ENCODE results near the gene SH2D4B. TPM values are rescaled to one million over a fixed set of nuclear protein-coding genes. Genes with fewer than 3 reads are reported as not detected.

The SH2D4B gene
- total RNA-seq, 2 experiments from 2014 or later = 0.16 to 0.31 TPM

DNA sequence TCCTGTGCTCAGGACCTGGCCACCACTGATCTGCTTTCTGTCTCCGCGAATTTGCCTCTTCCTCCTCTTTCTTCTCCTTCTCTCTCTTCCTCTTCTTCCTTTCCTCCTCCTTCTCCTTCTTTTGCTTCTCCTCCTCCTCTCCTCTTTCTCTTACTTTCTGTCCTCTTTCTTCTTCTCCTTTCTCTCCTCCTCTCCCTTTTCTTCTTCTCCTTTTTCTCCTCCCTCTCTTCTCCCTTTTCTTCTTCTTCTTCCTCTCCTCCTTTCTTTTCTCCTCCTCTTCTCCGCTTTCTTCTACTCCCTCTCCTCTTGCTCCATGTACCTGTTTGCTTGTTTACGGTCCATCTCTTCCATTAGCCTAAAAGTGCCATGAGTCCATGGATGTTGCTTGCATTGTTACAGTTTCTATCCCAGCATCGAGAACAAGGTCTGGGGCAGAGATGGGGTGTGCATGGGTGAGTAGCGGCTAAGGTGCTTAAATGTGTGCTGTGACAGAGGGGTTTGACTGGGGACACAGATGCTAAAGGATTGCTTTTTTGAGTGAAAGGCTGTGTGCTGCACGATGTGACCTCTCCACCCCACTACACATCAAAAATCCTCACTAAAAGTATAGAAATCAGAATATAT is 7.7 kb downstream of the SH2D4B start:
- no peak overlapping the region for H3K4me3 ChIP-seq (ENCODE audit: low read length)
- no peaks in the 10 kb centered on the region for H3K9me3 ChIP-seq (ENCODE audit: control insufficient read depth in 1 of 2, insufficient read depth in 1 of 2, low read length in 2 of 2)
- H3K27ac ChIP-seq (ENCODE audit: low read depth in 1 of 2, low read length in 2 of 2) = no peak overlapping the region
- Mint-ChIP-seq H3K27me3 (peaks cover 3% of the 10 kb centered on the region), H3K4me1 (ENCODE audit: low read depth) (no peaks in the 10 kb centered on the region), H3K36me3 (ENCODE audit: low read depth) (no peaks in the 10 kb centered on the region), H3K9me3 (no peaks in the 10 kb centered on the region), H3K4me3 (no peak overlapping the region), H3K27ac (no peak overlapping the region)
- intact Hi-C loops (cut with DNase I, micrococcal nuclease) = no loop called here
- ChIA-PET CTCF (no interaction called here), POLR2A (no interaction called here)
- ATAC-seq (ENCODE audit: poor library complexity) (no peak), DNase-seq (no peak)
- H3K36me3 ChIP-seq (ENCODE audit: insufficient read depth, low read length) = no peaks in the 10 kb centered on the region
- H3K27me3 ChIP-seq (ENCODE audit: control insufficient read depth in 1 of 2, insufficient read depth in 2 of 2, low read length in 2 of 2) = no peaks in the 10 kb centered on the region
- H3K4me1 ChIP-seq (ENCODE audit: insufficient read depth, low read length) = peaks cover 3% of the 10 kb centered on the region
- TF ChIP-seq, protein P1, sequence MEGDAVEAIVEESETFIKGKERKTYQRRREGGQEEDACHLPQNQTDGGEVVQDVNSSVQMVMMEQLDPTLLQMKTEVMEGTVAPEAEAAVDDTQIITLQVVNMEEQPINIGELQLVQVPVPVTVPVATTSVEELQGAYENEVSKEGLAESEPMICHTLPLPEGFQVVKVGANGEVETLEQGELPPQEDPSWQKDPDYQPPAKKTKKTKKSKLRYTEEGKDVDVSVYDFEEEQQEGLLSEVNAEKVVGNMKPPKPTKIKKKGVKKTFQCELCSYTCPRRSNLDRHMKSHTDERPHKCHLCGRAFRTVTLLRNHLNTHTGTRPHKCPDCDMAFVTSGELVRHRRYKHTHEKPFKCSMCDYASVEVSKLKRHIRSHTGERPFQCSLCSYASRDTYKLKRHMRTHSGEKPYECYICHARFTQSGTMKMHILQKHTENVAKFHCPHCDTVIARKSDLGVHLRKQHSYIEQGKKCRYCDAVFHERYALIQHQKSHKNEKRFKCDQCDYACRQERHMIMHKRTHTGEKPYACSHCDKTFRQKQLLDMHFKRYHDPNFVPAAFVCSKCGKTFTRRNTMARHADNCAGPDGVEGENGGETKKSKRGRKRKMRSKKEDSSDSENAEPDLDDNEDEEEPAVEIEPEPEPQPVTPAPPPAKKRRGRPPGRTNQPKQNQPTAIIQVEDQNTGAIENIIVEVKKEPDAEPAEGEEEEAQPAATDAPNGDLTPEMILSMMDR (IDR thresholded peaks at IDR 0.05) = no peak

DNA sequence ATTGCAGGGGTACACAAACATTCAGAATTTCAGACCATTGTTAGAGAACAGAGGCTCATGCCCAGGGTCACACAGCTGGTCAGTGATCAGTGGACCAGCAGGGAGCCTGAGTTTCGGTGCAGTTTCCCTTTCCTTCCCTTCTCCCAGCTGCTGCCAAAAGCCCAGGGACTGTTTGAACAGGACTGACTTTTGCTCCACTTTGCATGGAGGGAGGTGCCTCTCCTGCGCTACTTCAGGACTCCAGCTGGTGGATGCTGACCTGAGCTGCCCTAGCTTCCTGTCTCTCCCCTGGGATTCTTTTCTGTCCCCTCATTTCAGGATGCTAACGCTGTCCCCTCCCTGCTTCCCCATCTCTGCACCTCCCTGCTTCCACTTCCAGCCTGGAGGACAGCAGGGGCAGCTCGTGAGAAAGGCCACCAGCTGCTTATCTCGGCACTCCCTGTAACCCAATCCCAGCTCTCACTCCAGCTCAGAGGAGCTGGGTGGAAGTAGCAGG is 14.5 kb downstream of the SH2D4B start:
- Histone ChIP-seq H3K27me3 (ENCODE audit: control insufficient read depth in 1 of 2, insufficient read depth in 2 of 2, low read length in 2 of 2) (no peaks in the 10 kb centered on the region), H3K9me3 (ENCODE audit: control insufficient read depth in 1 of 2, insufficient read depth in 1 of 2, low read length in 2 of 2) (no peaks in the 10 kb centered on the region), H3K27ac (ENCODE audit: low read depth in 1 of 2, low read length in 2 of 2) (no peak overlapping the region), H3K4me1 (ENCODE audit: insufficient read depth, low read length) (no peaks in the 10 kb centered on the region), H3K36me3 (ENCODE audit: insufficient read depth, low read length) (no peaks in the 10 kb centered on the region), H3K4me3 (ENCODE audit: low read length) (no peak overlapping the region)
- Mint-ChIP-seq H3K4me1 (ENCODE audit: low read depth) (no peaks in the 10 kb centered on the region), H3K27me3 (peaks cover 13% of the 10 kb centered on the region), H3K27ac (no peak overlapping the region), H3K9me3 (no peaks in the 10 kb centered on the region), H3K4me3 (no peak overlapping the region), H3K36me3 (ENCODE audit: low read depth) (no peaks in the 10 kb centered on the region)
- TF ChIP-seq, protein P1 (IDR thresholded peaks at IDR 0.05) = no peak
- ATAC-seq (ENCODE audit: poor library complexity) (no peak), DNase-seq (no peak)
- POLR2A ChIA-PET = interaction anchor here (0.6 to 1.3 kb wide), 3 partner anchors 10 to 672 kb away, joined by 3 to 4 read pairs (median 3); no protein-coding TSS in a partner anchor
- CTCF ChIA-PET = no interaction called here
- intact Hi-C loops (cut with DNase I, micrococcal nuclease) = no loop called here

DNA sequence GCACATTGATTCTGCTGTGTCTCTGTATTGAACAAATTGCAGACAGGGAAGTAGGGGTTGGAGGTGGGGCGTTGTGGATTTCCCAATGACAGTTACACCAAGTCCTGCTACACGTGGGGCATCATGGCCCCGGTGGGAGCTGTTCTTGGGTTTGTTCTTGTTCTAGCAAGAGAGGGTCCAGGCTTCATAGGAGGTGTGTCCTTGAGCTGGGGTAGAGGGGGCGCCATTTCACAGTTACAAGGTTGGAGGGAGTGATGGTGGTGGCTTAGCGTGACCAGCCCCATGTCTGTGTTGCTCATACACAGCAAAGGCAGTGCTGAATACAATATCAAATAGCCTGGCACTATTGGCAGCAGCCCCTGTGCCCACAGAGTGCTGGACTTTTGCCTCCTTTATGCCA is 15.7 kb downstream of the SH2D4B start:
- H3K27me3 Mint-ChIP-seq = peaks cover 13% of the 10 kb centered on the region
- Histone ChIP-seq H3K9me3 (ENCODE audit: control insufficient read depth in 1 of 2, insufficient read depth in 1 of 2, low read length in 2 of 2) (no peaks in the 10 kb centered on the region), H3K27me3 (ENCODE audit: control insufficient read depth in 1 of 2, insufficient read depth in 2 of 2, low read length in 2 of 2) (no peaks in the 10 kb centered on the region), H3K27ac (ENCODE audit: low read depth in 1 of 2, low read length in 2 of 2) (no peak overlapping the region), H3K4me1 (ENCODE audit: insufficient read depth, low read length) (no peaks in the 10 kb centered on the region), H3K4me3 (ENCODE audit: low read length) (no peak overlapping the region), H3K36me3 (ENCODE audit: insufficient read depth, low read length) (no peaks in the 10 kb centered on the region)
- no peak for DNase-seq
- no peaks in the 10 kb centered on the region for H3K9me3 Mint-ChIP-seq
- POLR2A ChIA-PET = no interaction called here
- no peak overlapping the region for H3K27ac Mint-ChIP-seq
- no peaks in the 10 kb centered on the region for H3K36me3 Mint-ChIP-seq (ENCODE audit: low read depth)
- CTCF ChIA-PET = no interaction called here
- ATAC-seq (ENCODE audit: poor library complexity) = no peak
- intact Hi-C loops (cut with DNase I, micrococcal nuclease) = no loop called here
- H3K4me3 Mint-ChIP-seq = no peak overlapping the region
- TF ChIP-seq, protein P1 (IDR thresholded peaks at IDR 0.05) = no peak
- H3K4me1 Mint-ChIP-seq (ENCODE audit: low read depth) = no peaks in the 10 kb centered on the region
